ENCODE results near the gene RANBP17. TPM values are rescaled to one million over a fixed set of nuclear protein-coding genes. Genes with fewer than 3 reads are reported as not detected.

Gene RANBP17
- total RNA-seq, 1 experiment from 2014 or later, result 14.5 TPM

- no TSS peak for BruUV-seq (replicated peaks)
Observed at GRCh38 chr5:171226864-171227263, 365.0 kb downstream of the RANBP17 start.

GRCh38 chr5:171236651-171237050 is 374.8 kb downstream of the RANBP17 start:
- H3F3A ChIP-seq (ENCODE audit: insufficient read depth, low read depth), result no peaks in the 10 kb centered on the region
- intact Hi-C loops (cut with micrococcal nuclease; ENCODE audit: unreplicated experiment), result no loop called here
- no peak overlapping the region for H2AFZ ChIP-seq
- H3K9me2 ChIP-seq (ENCODE audit: insufficient read depth), result no peaks in the 10 kb centered on the region; the same call in 1 of the 2 replicates
- no peak overlapping the region for H3K27ac ChIP-seq
- H3K36me3 ChIP-seq (ENCODE audit: low read depth), result no peaks in the 10 kb centered on the region
- no peaks in the 10 kb centered on the region for H4K20me1 ChIP-seq (ENCODE audit: insufficient read depth)
- no peak overlapping the region for H3K4me2 ChIP-seq
- H3K27me3 ChIP-seq (ENCODE audit: insufficient read depth, low read depth), result no peaks in the 10 kb centered on the region
- CTCF ChIA-PET, result interaction anchor here (0.6 kb wide), 1 partner anchor 34 kb away, joined by 3 read pairs; no protein-coding TSS in a partner anchor
- no TSS peak for BruUV-seq (replicated peaks)
- no peaks in the 10 kb centered on the region for H3K9me3 ChIP-seq (ENCODE audit: insufficient read depth, low read depth)
- TF ChIP-seq CTCF (conservative IDR thresholded peaks at IDR 0.05) (no peak), EZH2 (IDR thresholded peaks at IDR 0.05; ENCODE audit: low read depth) (no peak)
- POLR2A ChIA-PET (ENCODE audit: unreplicated experiment), result no interaction called here
- DNase-seq, result no peak
- H3K79me2 ChIP-seq (ENCODE audit: low read depth), result no peaks in the 10 kb centered on the region
- no peaks in the 10 kb centered on the region for H3K4me1 ChIP-seq (replicated peaks; ENCODE audit: insufficient read depth)
- no peak overlapping the region for H3K4me3 ChIP-seq

More at GRCh38 chr5:171226864-171227263, 365.0 kb downstream of the RANBP17 start:
- Histone ChIP-seq H3K4me3 (no peak overlapping the region), H4K20me1 (ENCODE audit: insufficient read depth) (no peaks in the 10 kb centered on the region), H3K27ac (no peak overlapping the region), H3K27me3 (ENCODE audit: insufficient read depth, low read depth) (no peaks in the 10 kb centered on the region), H3K79me2 (ENCODE audit: low read depth) (no peaks in the 10 kb centered on the region), H3K4me1 (replicated peaks; ENCODE audit: insufficient read depth) (no peaks in the 10 kb centered on the region), H3K9me2 (ENCODE audit: insufficient read depth) (no peaks in the 10 kb centered on the region), H3K36me3 (ENCODE audit: low read depth) (no peaks in the 10 kb centered on the region), H3F3A (ENCODE audit: insufficient read depth, low read depth) (no peaks in the 10 kb centered on the region), H2AFZ (no peak overlapping the region), H3K4me2 (no peak overlapping the region), H3K9me3 (ENCODE audit: insufficient read depth, low read depth) (no peaks in the 10 kb centered on the region)
- TF ChIP-seq EZH2 (IDR thresholded peaks at IDR 0.05; ENCODE audit: low read depth) (no peak), CTCF (conservative IDR thresholded peaks at IDR 0.05) (no peak)
- POLR2A ChIA-PET (ENCODE audit: unreplicated experiment), result no interaction called here
- CTCF ChIA-PET, result no interaction called here
- DNase-seq, result no peak
- intact Hi-C loops (cut with micrococcal nuclease; ENCODE audit: unreplicated experiment), result no loop called here

- CTCF ChIA-PET, result interaction anchor here (0.7 kb wide), 1 partner anchor 141 kb away, joined by 5 read pairs; no protein-coding TSS in a partner anchor
- no TSS peak for BruUV-seq (replicated peaks)
- Histone ChIP-seq H3K9me2 (ENCODE audit: insufficient read depth) (no peaks in the 10 kb centered on the region; the same call in 1 of the 2 replicates), H3K4me3 (no peak overlapping the region), H3K27ac (no peak overlapping the region), H3K4me2 (no peak overlapping the region), H3F3A (ENCODE audit: insufficient read depth, low read depth) (no peaks in the 10 kb centered on the region), H2AFZ (no peak overlapping the region), H3K9me3 (ENCODE audit: insufficient read depth, low read depth) (no peaks in the 10 kb centered on the region), H3K79me2 (ENCODE audit: low read depth) (no peaks in the 10 kb centered on the region), H3K4me1 (replicated peaks; ENCODE audit: insufficient read depth) (no peaks in the 10 kb centered on the region), H3K27me3 (ENCODE audit: insufficient read depth, low read depth) (no peaks in the 10 kb centered on the region), H4K20me1 (ENCODE audit: insufficient read depth) (no peaks in the 10 kb centered on the region), H3K36me3 (ENCODE audit: low read depth) (no peaks in the 10 kb centered on the region)
- no peak for TF ChIP-seq CTCF (conservative IDR thresholded peaks at IDR 0.05)
- no peak for TF ChIP-seq EZH2 (IDR thresholded peaks at IDR 0.05; ENCODE audit: low read depth)
- intact Hi-C loops (cut with micrococcal nuclease; ENCODE audit: unreplicated experiment), result no loop called here
- DNase-seq, result no peak
- POLR2A ChIA-PET (ENCODE audit: unreplicated experiment), result no interaction called here
Observed at GRCh38 chr5:171242521-171242920, 380.7 kb downstream of the RANBP17 start.

Data from PC-9 (cell line).